ENCODE measurements around the gene GPS1. TPM values are rescaled to one million over a fixed set of nuclear protein-coding genes. Genes with fewer than 3 reads are reported as not detected.

The GPS1 gene
- total and polyA plus RNA-seq, 9 of the 15 experiments (the other 6 are each of a cell fraction or from before 2014, with no cell fraction given), result 3.1 to 167 (median 69.9) TPM

- no peak overlapping the region for H3K4me3 ChIP-seq
- peak overlapping the region; percentile 4; the same call in 1 of the 2 replicates for H3K4me2 ChIP-seq (ENCODE audit: insufficient read depth, low read length)
- H4K20me1 ChIP-seq (replicated peaks; ENCODE audit: control insufficient read depth, insufficient read depth, low read length), result peaks cover 17% of the 10 kb centered on the region
- H3K36me3 ChIP-seq (ENCODE audit: control insufficient read depth, insufficient read depth, low read length), result peaks cover 30% of the 10 kb centered on the region; the same call in 1 of the 3 replicates
- BruUV-seq (replicated peaks), result no TSS peak
- no peak overlapping the region for H3K27ac ChIP-seq (ENCODE audit: extremely low read depth, low read depth, low read length)
- DNase-seq (ENCODE audit: extremely low read depth in 1 of 4, low spot score in 3 of 4) (peak; percentile 66 to 81 (median 73)), FAIRE-seq (peak; percentile 63), ATAC-seq (peak; percentile 16)
- ChIA-PET POLR2A (interaction anchor here (0.5 to 5.0 kb wide), 6 partner anchors 15 to 404 kb away, joined by 3 to 51 read pairs (median 3); partner anchors contain the start of gene DCXR), CTCF (ENCODE audit: low intra/inter-chr PET ratio) (interaction anchor here (1.4 to 6.6 kb wide), 2 partner anchors 60 to 286 kb away, joined by 3 to 103 read pairs; partner anchors contain the start of gene NOTUM)
- no peaks in the 10 kb centered on the region for H3K9me1 ChIP-seq (ENCODE audit: control insufficient read depth, insufficient read depth, low read length)
- in situ Hi-C loops (cut with MboI), result no loop called here
- intact Hi-C loops (cut with micrococcal nuclease), result loop anchor here (5.0 kb wide), 1 partner anchor 43 kb away; the partner anchor contains the start of gene ASPSCR1
- no peak overlapping the region for H2AFZ ChIP-seq (ENCODE audit: low read depth, low read length)
- 56% methylated on average over 19 of the region's 34 CpGs for WGBS (ENCODE audit: insufficient coverage, low coverage, missing lambda C conversion rate)
- peaks cover 36% of the 10 kb centered on the region for H3K79me2 ChIP-seq (ENCODE audit: control insufficient read depth, insufficient read depth, low read length)
- peak overlapping the region in 1 of 2 experiments; percentile 95; a peak in 2 of 4 replicates for H3K9ac ChIP-seq (ENCODE audit: insufficient read depth in 1 of 2, low read depth in 2 of 2, low read length in 2 of 2)
- peaks cover 14 to 93% of the 10 kb centered on the region in 2 experiments for H3K4me1 ChIP-seq (replicated peaks in 1 of 2; ENCODE audit: control insufficient read depth in 2 of 2, insufficient read depth in 2 of 2, low read length in 2 of 2)
- no peaks in the 10 kb centered on the region for H3K27me3 ChIP-seq (ENCODE audit: control insufficient read depth in 2 of 2, insufficient read depth in 2 of 2, low read length in 2 of 2)
- H3K9me3 ChIP-seq (replicated peaks; ENCODE audit: control insufficient read depth, insufficient read depth, low read depth, low read length), result no peaks in the 10 kb centered on the region
- TF ChIP-seq POLR2B (IDR thresholded peaks at IDR 0.05; ENCODE audit: low read depth, partially characterized antibody) (no peak), ERF (CRISPR knock-in tag; IDR thresholded peaks at IDR 0.05) (0 out of 2 replicates have a peak, but pooled peaks have one; percentile 19), RFX1 (IDR thresholded peaks at IDR 0.05) (no peak), HDAC1 (IDR thresholded peaks at IDR 0.05) (peak in 1 of 2 experiments; percentile 40; a peak in 2 of 4 replicates), RBM22 (IDR thresholded peaks at IDR 0.05; ENCODE audit: low read depth, low read length, poor library complexity, severe bottlenecking) (peak; percentile 33), STAG1 (CRISPR knock-in tag; IDR thresholded peaks at IDR 0.05; ENCODE audit: borderline replicate concordance) (peak; percentile 55; the same call in 1 of the 2 replicates), HDGF (IDR thresholded peaks at IDR 0.05) (peak; percentile 84; the same call in 1 of the 2 replicates), ELF2 (CRISPR knock-in tag; IDR thresholded peaks at IDR 0.05) (no peak), KLF16 (IDR thresholded peaks at IDR 0.05) (0 out of 2 replicates have a peak, but pooled peaks have one; percentile 30), JUNB (CRISPR knock-in tag; conservative IDR thresholded peaks at IDR 0.05) (no peak), NELFE (IDR thresholded peaks at IDR 0.05; ENCODE audit: insufficient read depth, insufficient read length) (no peak), FOXK1 (CRISPR knock-in tag; IDR thresholded peaks at IDR 0.05; ENCODE audit: borderline replicate concordance) (no peak), RB1 (IDR thresholded peaks at IDR 0.05; ENCODE audit: low read depth) (0 out of 2 replicates have a peak, but pooled peaks have one; percentile 30), POLR2AphosphoS2 (IDR thresholded peaks at IDR 0.05; ENCODE audit: low read length) (peak; percentile 85; the same call in 1 of the 2 replicates), ZNF589 (CRISPR knock-in tag; IDR thresholded peaks at IDR 0.05; ENCODE audit: low read depth) (no peak), HNRNPL (IDR thresholded peaks at IDR 0.05; ENCODE audit: low read depth, low read length) (peak; percentile 71; the same call in 1 of the 2 replicates), CBFA2T3 (IDR thresholded peaks at IDR 0.05) (no peak), CREM (IDR thresholded peaks at IDR 0.05; ENCODE audit: low read depth) (peak; percentile 71), YY1 (IDR thresholded peaks at IDR 0.05; ENCODE audit: borderline replicate concordance in 1 of 3, control insufficient read depth in 1 of 3, extremely low read depth in 1 of 3, insufficient read depth in 3 of 3, insufficient read length in 1 of 3, insufficient replicate concordance in 2 of 3, low read depth in 1 of 3, low read length in 2 of 3) (peak in 1 of 3 experiments; percentile 30)
- TF ChIP-seq, protein P1, sequence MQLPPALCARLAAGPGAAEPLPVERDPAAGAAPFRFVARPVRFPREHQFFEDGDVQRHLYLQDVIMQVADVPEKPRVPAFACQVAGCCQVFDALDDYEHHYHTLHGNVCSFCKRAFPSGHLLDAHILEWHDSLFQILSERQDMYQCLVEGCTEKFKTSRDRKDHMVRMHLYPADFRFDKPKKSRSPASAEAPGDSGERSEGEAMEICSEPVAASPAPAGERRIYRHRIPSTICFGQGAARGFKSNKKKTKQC (CRISPR knock-in tag; IDR thresholded peaks at IDR 0.05), result 0 out of 2 replicates have a peak, but pooled peaks have one; percentile 40
- TF ChIP-seq, protein P2, sequence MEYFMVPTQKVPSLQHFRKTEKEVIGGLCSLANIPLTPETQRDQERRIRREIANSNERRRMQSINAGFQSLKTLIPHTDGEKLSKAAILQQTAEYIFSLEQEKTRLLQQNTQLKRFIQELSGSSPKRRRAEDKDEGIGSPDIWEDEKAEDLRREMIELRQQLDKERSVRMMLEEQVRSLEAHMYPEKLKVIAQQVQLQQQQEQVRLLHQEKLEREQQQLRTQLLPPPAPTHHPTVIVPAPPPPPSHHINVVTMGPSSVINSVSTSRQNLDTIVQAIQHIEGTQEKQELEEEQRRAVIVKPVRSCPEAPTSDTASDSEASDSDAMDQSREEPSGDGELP (CRISPR knock-in tag; IDR thresholded peaks at IDR 0.05; ENCODE audit: borderline replicate concordance), result 0 out of 2 replicates have a peak, but pooled peaks have one; percentile 19
Measured at GRCh38 chr17:82019690-82020571, 31.8 kb upstream of the GPS1 start.

Data from K562 (cell line).